Suppressor macrophage (primary cell): ENCODE results near the gene MAP4.
A peak's percentile ranks its signal among the peaks of the same experiment; 100 is the strongest.
"Not testable (repeated sequence)": the region's sequence is repeated elsewhere in the genome, so short reads cannot be mapped to it uniquely, and the experiment has no call there.

Experiments used
- DNase-seq, 4 experiments: peaks; one replicate each; pipeline ENCODE4 v3.0.0-alpha.2; 2020 to 2022

Gene MAP4

GRCh38 chr3:47841786-47842349, 174.3 kb downstream of the MAP4 start:
- no peak for DNase-seq

GRCh38 chr3:47838503-47838902, 177.7 kb downstream of the MAP4 start:
- DNase-seq: no peak

GRCh38 chr3:47836986-47837385, 179.2 kb downstream of the MAP4 start:
- DNase-seq: no peak

GRCh38 chr3:47829482-47829881, 186.7 kb downstream of the MAP4 start:
- not testable (repeated sequence) for DNase-seq

GRCh38 chr3:47825590-47825989, 190.6 kb downstream of the MAP4 start:
- DNase-seq: no peak

- peak; percentile 90 to 96 (median 93) for DNase-seq
Measured at GRCh38 chr3:47824541-47825473, 191.4 kb downstream of the MAP4 start.

GRCh38 chr3:47817609-47818008, 198.6 kb downstream of the MAP4 start:
- DNase-seq: no peak

- peak in 3 of 4 experiments; percentile 15 to 50 (median 35) for DNase-seq
Measured at GRCh38 chr3:47813551-47814177, 202.6 kb downstream of the MAP4 start.

GRCh38 chr3:47804577-47804976, 211.6 kb downstream of the MAP4 start:
- DNase-seq: no peak

- no peak for DNase-seq
Measured at GRCh38 chr3:47803480-47804025, 212.7 kb downstream of the MAP4 start.

- DNase-seq: peak; percentile 89 to 96 (median 93)
Measured at GRCh38 chr3:47802734-47803479, 213.3 kb downstream of the MAP4 start, which contains the start of gene DHX30. Gene DHX30 (plus strand): TSS chr3:47803138. CDS start chr3:47810684, 7,546 bp downstream.
